GM18861 (cell line): ENCODE results near the gene RBFOX2.
"Not testable (repeated sequence)": the region's sequence is repeated elsewhere in the genome, so short reads cannot be mapped to it uniquely, and the experiment has no call there.

Source experiments
- ATAC-seq: cut with Tn5 transposase; IDR thresholded peaks from one replicate; pipeline ENCODE4 v1.9.1; 2021; ENCODE audit not compliant: unreplicated experiment

The RBFOX2 gene

GRCh38 chr22:35838855-35839576 lies 189.6 kb downstream of the RBFOX2 start:
- ATAC-seq = no peak

DNA sequence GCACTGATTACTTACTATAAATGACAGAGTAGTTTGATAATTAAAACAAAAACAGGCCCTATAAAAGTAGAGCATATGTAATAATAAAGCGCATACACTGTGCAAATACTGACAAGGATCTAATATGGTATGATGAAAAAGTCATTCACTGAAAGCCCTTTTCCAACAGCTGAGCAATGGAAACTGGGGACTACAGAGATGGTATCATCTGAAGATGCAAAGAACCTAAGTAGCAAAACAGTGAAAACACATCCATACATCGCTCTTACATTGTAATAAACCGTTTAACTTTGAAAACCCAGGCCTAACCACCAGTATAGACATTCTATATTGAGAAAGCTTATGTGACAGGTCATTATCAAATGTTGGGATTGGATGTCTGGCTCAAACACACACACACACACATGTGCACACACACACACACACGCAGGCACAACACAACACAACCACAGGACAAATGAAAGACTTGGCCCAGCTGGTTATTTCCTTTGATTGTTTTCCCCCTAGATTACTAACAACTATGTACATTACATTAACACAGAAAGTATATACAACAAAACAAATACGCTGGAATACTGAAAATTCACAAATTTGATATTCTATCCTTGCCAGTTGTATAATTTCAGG lies 191.4 kb downstream of the RBFOX2 start:
- no peak for ATAC-seq

DNA sequence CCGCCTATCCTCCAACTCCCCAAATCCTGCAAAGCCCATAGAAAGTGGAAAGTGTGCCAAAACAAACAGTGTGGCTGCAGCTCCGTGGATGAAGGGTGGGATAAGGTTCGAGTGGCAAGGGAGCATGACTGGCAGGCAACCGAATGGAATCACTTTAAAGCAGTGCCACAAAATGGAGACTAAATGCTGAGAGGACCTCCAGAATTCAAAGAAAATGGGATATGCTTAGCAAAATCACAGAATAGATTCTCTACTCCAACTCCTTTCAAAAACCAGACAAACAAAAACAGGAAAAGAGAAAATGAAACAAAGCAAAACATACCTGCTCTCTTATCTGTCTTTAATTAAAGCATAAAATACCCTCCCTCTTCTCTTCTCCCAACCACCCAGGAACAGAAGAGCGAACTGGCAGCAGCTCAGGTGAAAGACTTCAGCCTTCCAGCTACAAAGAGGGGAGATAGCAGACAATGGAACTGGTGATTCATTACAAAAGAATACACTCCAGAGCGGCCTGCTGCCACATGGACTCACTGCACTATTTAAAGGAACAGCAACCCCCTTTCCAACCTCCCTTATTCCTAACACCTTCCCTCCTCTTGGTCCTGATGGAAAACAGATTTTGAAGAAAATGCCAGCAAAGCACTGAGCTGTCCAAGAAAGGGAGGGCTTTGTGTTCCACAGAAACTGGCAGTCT lies 192.5 kb downstream of the RBFOX2 start:
- no peak for ATAC-seq

DNA sequence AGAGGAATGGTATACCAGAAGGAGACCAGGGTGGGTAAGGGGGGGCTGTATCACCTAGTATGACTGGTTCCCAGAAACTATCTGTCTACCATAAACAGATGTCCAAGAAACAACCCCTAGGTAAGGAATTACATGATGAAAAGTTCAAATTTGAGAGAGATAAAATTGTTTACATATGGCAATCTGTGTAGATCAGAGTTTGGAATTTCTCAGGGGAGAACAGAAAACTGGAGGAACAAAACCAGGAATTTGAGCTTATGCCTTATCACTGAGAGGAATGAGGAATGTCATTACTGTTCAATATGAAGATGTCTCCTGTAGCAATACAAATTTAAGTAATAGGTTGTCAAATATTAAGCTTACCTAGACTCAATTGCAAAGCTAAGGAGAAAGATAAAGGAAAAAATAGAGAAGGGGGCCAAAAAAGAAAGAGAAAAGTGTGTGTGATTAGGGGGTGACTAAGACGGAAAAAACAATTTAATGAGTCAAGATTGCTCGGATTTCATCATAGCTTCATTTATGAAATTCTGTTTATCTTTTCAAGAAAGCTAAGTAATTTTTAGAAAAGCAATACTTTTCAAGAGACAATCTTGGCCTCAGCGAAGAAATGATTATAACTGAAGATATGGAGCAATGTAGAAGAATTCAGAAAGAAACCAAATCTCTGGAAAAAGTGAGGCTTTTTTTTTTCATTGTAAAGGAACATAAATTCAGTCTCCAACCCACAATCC lies 193.2 kb downstream of the RBFOX2 start:
- ATAC-seq = no peak

- no peak for ATAC-seq
Measured at GRCh38 chr22:35834061-35834460, 194.6 kb downstream of the RBFOX2 start.

GRCh38 chr22:35830305-35830704 lies 198.3 kb downstream of the RBFOX2 start:
- ATAC-seq = no peak

- no peak for ATAC-seq
Measured at GRCh38 chr22:35824256-35824655, 204.4 kb downstream of the RBFOX2 start.

DNA sequence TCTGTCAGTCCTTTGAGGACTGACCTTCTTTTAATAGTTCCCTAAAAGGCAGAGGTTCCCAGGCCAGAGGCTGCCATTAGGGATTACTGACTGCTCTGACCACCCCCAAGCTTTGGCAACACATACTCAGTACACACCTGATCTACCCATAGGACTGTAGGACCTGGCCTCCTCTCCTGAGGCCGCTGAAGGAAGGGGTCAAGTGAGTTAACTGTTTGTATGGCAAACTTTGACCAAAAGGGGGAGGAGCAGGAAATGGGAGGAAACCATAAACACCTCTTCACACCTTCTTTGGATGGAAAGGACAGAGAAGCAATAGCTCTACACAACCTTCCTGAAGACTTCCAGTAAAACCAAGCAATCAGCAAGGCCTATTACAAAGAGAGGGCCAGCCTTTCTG lies 207.0 kb downstream of the RBFOX2 start:
- ATAC-seq = no peak

- ATAC-seq = no peak
Measured at GRCh38 chr22:35819421-35819820, 209.2 kb downstream of the RBFOX2 start.

DNA sequence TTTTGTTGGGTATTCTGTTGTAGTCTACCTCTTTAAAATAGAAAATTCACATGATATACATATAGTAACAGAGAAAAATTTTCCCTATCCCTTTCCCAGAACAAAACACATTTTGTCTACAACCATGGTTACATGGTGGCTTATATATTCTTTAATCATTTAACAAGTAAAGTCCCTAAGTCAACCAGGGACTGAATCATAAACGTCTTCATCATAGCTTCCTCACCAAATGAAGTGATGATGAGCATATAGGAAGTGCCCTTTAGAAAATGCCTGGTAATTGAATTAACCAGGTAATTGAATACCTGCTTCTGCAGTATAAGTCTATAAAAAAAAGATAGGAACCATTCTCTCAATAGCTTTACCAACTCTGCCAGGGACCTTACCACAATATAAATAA lies 209.7 kb downstream of the RBFOX2 start:
- no peak for ATAC-seq

- no peak for ATAC-seq
Measured at GRCh38 chr22:35812600-35812999, 216.0 kb downstream of the RBFOX2 start.

DNA sequence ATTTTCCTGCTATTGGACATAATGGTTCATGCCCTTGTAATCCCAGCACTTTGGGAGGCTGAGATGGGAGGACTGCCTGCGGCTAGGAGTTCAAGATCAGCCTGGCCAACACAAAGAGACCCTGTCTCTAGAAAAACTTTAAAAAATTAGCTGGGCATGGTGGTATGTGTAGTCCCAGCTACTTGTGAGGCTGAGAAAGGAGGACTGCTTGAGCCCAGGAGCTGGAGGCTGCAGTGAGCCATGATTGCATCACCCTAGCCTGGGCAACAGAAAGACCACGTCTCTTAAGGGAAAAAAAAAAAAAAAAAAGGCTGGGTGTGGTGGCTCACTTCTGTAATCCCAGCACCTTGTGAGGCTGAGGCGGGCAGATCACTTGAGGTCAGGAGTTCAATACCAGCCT lies 217.0 kb downstream of the RBFOX2 start:
- ATAC-seq = no peak

DNA sequence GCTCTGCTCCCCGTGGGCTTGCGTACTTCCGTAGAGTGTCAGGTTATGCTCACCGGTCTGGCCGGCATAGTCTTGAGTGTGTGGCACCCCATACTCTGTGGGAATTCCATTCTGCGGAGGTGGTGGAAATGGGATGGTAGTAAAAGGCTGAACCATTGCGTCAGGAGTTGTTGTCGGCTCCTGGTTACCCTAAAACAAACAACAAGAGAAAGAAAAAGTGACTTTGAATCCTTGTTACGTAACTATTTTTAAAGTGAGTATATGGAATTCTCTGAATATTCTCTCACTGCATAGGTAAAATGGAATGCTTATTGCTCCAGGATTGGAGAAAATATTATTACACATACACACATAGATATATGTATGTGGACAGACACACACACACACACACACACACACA lies 218.8 kb downstream of the RBFOX2 start:
- no peak for ATAC-seq

DNA sequence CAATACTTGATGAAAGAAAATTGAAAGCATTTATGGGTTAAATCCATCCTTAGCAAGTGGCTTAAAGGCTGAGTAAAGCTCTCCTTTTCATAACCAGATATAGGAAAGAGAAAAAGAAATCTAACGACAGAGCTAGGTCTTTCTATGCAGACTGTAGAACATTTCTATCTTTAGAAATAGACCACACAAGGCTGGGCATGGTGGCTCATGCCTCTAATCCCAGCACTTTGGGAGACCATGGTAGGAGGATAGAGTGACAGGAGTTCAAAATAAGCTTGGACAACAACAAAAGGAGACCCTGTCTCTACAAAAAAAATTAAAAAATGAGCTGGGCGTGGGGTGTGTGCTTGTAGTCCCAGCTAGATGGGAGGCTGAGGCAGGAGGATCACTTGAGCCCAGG lies 220.2 kb downstream of the RBFOX2 start:
- ATAC-seq = no peak

- ATAC-seq = not testable (repeated sequence)
Measured at GRCh38 chr22:35806668-35807067, 222.0 kb downstream of the RBFOX2 start.

- ATAC-seq = no peak
Measured at GRCh38 chr22:35805466-35805865, 223.2 kb downstream of the RBFOX2 start.

DNA sequence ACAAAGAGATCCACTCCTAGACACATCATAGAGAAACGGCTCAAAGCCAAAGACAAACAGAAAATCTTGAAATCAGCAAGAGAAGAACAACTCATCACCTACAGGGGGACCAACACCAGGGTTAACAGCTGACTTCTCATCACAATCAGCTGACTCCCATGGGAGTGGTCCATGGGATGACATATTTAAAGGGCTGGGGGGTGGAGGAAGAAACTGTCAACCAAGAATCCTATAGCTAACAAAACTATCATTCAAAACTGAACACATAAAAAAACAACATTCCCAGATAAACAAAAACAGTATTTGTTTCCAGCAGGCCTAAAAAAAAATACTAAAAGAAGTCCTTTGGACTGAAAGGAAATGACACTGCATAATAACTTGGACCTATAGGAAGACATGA lies 224.2 kb downstream of the RBFOX2 start:
- no peak for ATAC-seq

- no peak for ATAC-seq
Measured at GRCh38 chr22:35802885-35803284, 225.7 kb downstream of the RBFOX2 start.

DNA sequence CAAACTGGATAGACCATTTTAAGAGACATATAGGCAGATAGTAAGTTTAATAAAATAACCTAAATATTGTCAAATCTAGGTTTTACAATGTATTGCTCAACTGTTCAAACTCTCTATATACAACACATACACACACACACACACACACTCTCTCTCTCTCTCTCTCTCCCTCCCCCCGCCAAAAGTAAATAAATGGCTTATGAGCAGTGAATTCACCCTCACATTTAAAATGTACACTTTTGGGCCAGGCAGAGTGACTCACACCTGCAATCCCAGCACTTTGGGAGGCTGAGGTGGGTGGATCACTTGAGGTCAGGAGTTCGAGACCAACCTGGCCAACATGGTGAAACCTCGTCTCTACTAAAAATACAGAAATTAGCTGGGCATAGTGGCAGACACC lies 227.3 kb downstream of the RBFOX2 start:
- not testable (repeated sequence) for ATAC-seq

- ATAC-seq = no peak
Measured at GRCh38 chr22:35799150-35799549, 229.5 kb downstream of the RBFOX2 start.

DNA sequence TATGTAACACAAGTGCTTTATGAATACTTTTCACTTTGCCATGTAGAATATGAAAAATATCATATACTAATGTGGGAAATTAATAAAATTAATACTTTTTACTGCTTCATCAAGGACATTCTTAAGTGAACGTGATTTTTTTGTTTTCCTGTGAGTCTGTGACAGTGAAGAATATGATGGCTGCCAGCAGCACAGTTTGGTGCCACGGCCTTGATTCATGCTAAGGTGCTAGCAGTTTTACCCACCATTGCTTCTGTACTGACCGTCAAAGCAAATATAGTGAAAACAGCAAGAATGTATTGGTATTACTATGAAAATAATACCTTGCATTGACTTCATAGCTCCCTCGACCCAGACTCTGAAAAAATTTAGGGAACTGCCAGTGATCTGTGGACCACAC lies 231.2 kb downstream of the RBFOX2 start:
- no peak for ATAC-seq

DNA sequence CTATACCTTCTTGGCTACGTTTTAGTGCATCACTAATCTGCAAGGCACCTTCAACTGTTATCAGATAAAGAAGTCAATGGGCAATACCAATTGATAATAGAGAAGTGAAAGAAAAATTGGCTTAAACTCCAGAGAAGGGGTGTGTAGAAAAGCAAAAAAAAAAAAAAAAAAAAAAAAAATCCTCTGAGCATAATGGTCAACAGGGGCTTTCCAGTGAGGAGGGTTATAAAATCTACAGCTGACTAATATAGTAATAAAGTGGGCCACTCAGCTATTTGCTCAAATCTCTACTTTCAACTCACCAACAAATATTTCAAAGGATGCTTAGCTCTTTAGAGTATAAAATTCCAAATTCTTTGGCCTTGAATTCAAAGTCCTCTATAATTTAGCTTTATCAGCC lies 233.1 kb downstream of the RBFOX2 start:
- ATAC-seq = no peak
